Measurements from ENCODE around the gene TAF5L.

Gene TAF5L

GRCh38 chr1:229594227-229595008 is 31.5 kb downstream of the TAF5L start:
- no peaks in the 10 kb centered on the region for H3K9me3 ChIP-seq (ENCODE audit: control insufficient read depth, low read length)
- H3K4me3 ChIP-seq (ENCODE audit: insufficient read depth, low read depth, low read length) = no peak overlapping the region
- H3K27ac ChIP-seq (ENCODE audit: insufficient read depth, low read depth, low read length, poor library complexity, severe bottlenecking) = no peak overlapping the region
- no peaks in the 10 kb centered on the region for H3K4me1 ChIP-seq (ENCODE audit: control insufficient read depth, insufficient read depth, low read length)
- H3K27me3 ChIP-seq (ENCODE audit: control insufficient read depth, insufficient read depth, low read length, poor library complexity, severe bottlenecking) = no peaks in the 10 kb centered on the region
- WGBS, 2 experiments = 96% methylated on average over 34 of the region's 34 CpGs
- peaks cover 10% of the 10 kb centered on the region for H3K36me3 ChIP-seq (ENCODE audit: control insufficient read depth, insufficient read depth, low read length)

GRCh38 chr1:229593800-229594199 is 32.1 kb downstream of the TAF5L start:
- Histone ChIP-seq H3K27ac (ENCODE audit: insufficient read depth, low read depth, low read length, poor library complexity, severe bottlenecking) (no peak overlapping the region), H3K27me3 (ENCODE audit: control insufficient read depth, insufficient read depth, low read length, poor library complexity, severe bottlenecking) (no peaks in the 10 kb centered on the region), H3K4me3 (ENCODE audit: insufficient read depth, low read depth, low read length) (no peak overlapping the region), H3K36me3 (ENCODE audit: control insufficient read depth, insufficient read depth, low read length) (peaks cover 10% of the 10 kb centered on the region), H3K9me3 (ENCODE audit: control insufficient read depth, low read length) (no peaks in the 10 kb centered on the region), H3K4me1 (ENCODE audit: control insufficient read depth, insufficient read depth, low read length) (no peaks in the 10 kb centered on the region)
- WGBS, 2 experiments = 91 to 92% methylated on average over 12 of the region's 12 CpGs

- H3K9me3 ChIP-seq (ENCODE audit: control insufficient read depth, low read length) = no peaks in the 10 kb centered on the region
- H3K27ac ChIP-seq (ENCODE audit: insufficient read depth, low read depth, low read length, poor library complexity, severe bottlenecking) = no peak overlapping the region
- peaks cover 10% of the 10 kb centered on the region for H3K36me3 ChIP-seq (ENCODE audit: control insufficient read depth, insufficient read depth, low read length)
- no peaks in the 10 kb centered on the region for H3K4me1 ChIP-seq (ENCODE audit: control insufficient read depth, insufficient read depth, low read length)
- no peak overlapping the region for H3K4me3 ChIP-seq (ENCODE audit: insufficient read depth, low read depth, low read length)
- H3K27me3 ChIP-seq (ENCODE audit: control insufficient read depth, insufficient read depth, low read length, poor library complexity, severe bottlenecking) = no peaks in the 10 kb centered on the region
- WGBS, 2 experiments = 93 to 97% methylated on average over 5 of the region's 5 CpGs
Measured at GRCh38 chr1:229590119-229590518, 35.8 kb downstream of the TAF5L start.

- no peaks in the 10 kb centered on the region for H3K9me3 ChIP-seq (ENCODE audit: control insufficient read depth, low read length)
- no peaks in the 10 kb centered on the region for H3K4me1 ChIP-seq (ENCODE audit: control insufficient read depth, insufficient read depth, low read length)
- H3K27ac ChIP-seq (ENCODE audit: insufficient read depth, low read depth, low read length, poor library complexity, severe bottlenecking) = no peak overlapping the region
- no peaks in the 10 kb centered on the region for H3K36me3 ChIP-seq (ENCODE audit: control insufficient read depth, insufficient read depth, low read length)
- 83 to 87% methylated on average over 2 of the region's 2 CpGs for WGBS, 2 experiments
- no peaks in the 10 kb centered on the region for H3K27me3 ChIP-seq (ENCODE audit: control insufficient read depth, insufficient read depth, low read length, poor library complexity, severe bottlenecking)
- no peak overlapping the region for H3K4me3 ChIP-seq (ENCODE audit: insufficient read depth, low read depth, low read length)
Measured at GRCh38 chr1:229585338-229585737, 40.6 kb downstream of the TAF5L start.

- no peak overlapping the region for H3K4me3 ChIP-seq (ENCODE audit: insufficient read depth, low read depth, low read length)
- H3K4me1 ChIP-seq (ENCODE audit: control insufficient read depth, insufficient read depth, low read length) = peaks cover 10% of the 10 kb centered on the region
- no peaks in the 10 kb centered on the region for H3K9me3 ChIP-seq (ENCODE audit: control insufficient read depth, low read length)
- no peaks in the 10 kb centered on the region for H3K27me3 ChIP-seq (ENCODE audit: control insufficient read depth, insufficient read depth, low read length, poor library complexity, severe bottlenecking)
- H3K36me3 ChIP-seq (ENCODE audit: control insufficient read depth, insufficient read depth, low read length) = no peaks in the 10 kb centered on the region
- WGBS, 2 experiments = 91% methylated on average over 4 of the region's 4 CpGs
- no peak overlapping the region for H3K27ac ChIP-seq (ENCODE audit: insufficient read depth, low read depth, low read length, poor library complexity, severe bottlenecking)
Measured at GRCh38 chr1:229582715-229583114, 43.2 kb downstream of the TAF5L start.

GRCh38 chr1:229582011-229582694 is 43.8 kb downstream of the TAF5L start:
- 85 to 88% methylated on average over 10 of the region's 11 CpGs for WGBS, 2 experiments
- Histone ChIP-seq H3K4me3 (ENCODE audit: insufficient read depth, low read depth, low read length) (no peak overlapping the region), H3K27me3 (ENCODE audit: control insufficient read depth, insufficient read depth, low read length, poor library complexity, severe bottlenecking) (no peaks in the 10 kb centered on the region), H3K36me3 (ENCODE audit: control insufficient read depth, insufficient read depth, low read length) (no peaks in the 10 kb centered on the region), H3K4me1 (ENCODE audit: control insufficient read depth, insufficient read depth, low read length) (peaks cover 10% of the 10 kb centered on the region), H3K9me3 (ENCODE audit: control insufficient read depth, low read length) (no peaks in the 10 kb centered on the region), H3K27ac (ENCODE audit: insufficient read depth, low read depth, low read length, poor library complexity, severe bottlenecking) (no peak overlapping the region)

GRCh38 chr1:229581485-229581884 is 44.4 kb downstream of the TAF5L start:
- Histone ChIP-seq H3K36me3 (ENCODE audit: control insufficient read depth, insufficient read depth, low read length) (no peaks in the 10 kb centered on the region), H3K4me1 (ENCODE audit: control insufficient read depth, insufficient read depth, low read length) (peaks cover 10% of the 10 kb centered on the region), H3K9me3 (ENCODE audit: control insufficient read depth, low read length) (no peaks in the 10 kb centered on the region), H3K4me3 (ENCODE audit: insufficient read depth, low read depth, low read length) (no peak overlapping the region), H3K27me3 (ENCODE audit: control insufficient read depth, insufficient read depth, low read length, poor library complexity, severe bottlenecking) (no peaks in the 10 kb centered on the region), H3K27ac (ENCODE audit: insufficient read depth, low read depth, low read length, poor library complexity, severe bottlenecking) (no peak overlapping the region)
- 87 to 93% methylated on average over 1 to 3 of the region's 3 CpGs for WGBS, 2 experiments

- 47 to 56% methylated on average over 9 of the region's 9 CpGs for WGBS, 2 experiments
- Histone ChIP-seq H3K36me3 (ENCODE audit: control insufficient read depth, insufficient read depth, low read length) (no peaks in the 10 kb centered on the region), H3K4me3 (ENCODE audit: insufficient read depth, low read depth, low read length) (no peak overlapping the region), H3K4me1 (ENCODE audit: control insufficient read depth, insufficient read depth, low read length) (peaks cover 10% of the 10 kb centered on the region), H3K27ac (ENCODE audit: insufficient read depth, low read depth, low read length, poor library complexity, severe bottlenecking) (peak overlapping the region; percentile 53), H3K9me3 (ENCODE audit: control insufficient read depth, low read length) (no peaks in the 10 kb centered on the region), H3K27me3 (ENCODE audit: control insufficient read depth, insufficient read depth, low read length, poor library complexity, severe bottlenecking) (no peaks in the 10 kb centered on the region)
Measured at GRCh38 chr1:229579059-229579673, 46.8 kb downstream of the TAF5L start.

- no peaks in the 10 kb centered on the region for H3K27me3 ChIP-seq (ENCODE audit: control insufficient read depth, insufficient read depth, low read length, poor library complexity, severe bottlenecking)
- H3K27ac ChIP-seq (ENCODE audit: insufficient read depth, low read depth, low read length, poor library complexity, severe bottlenecking) = no peak overlapping the region
- H3K4me1 ChIP-seq (ENCODE audit: control insufficient read depth, insufficient read depth, low read length) = peaks cover 10% of the 10 kb centered on the region
- H3K9me3 ChIP-seq (ENCODE audit: control insufficient read depth, low read length) = no peaks in the 10 kb centered on the region
- no peaks in the 10 kb centered on the region for H3K36me3 ChIP-seq (ENCODE audit: control insufficient read depth, insufficient read depth, low read length)
- no peak overlapping the region for H3K4me3 ChIP-seq (ENCODE audit: insufficient read depth, low read depth, low read length)
- 87 to 89% methylated on average over 14 of the region's 14 CpGs for WGBS, 2 experiments
Measured at GRCh38 chr1:229578168-229579058, 47.5 kb downstream of the TAF5L start.

Data from ectodermal cell (in vitro differentiated cells).